Effector memory CD8-positive, alpha-beta T cell (primary cell): ENCODE measurements around the gene PRSS22.

Experiments used
- ATAC-seq: fragments of 150-1000 bp; cut with Tn5 transposase; replicated peaks from 2 replicates; pipeline ENCODE4 v1.10.0; 2021; ENCODE audit warnings: mild to moderate bottlenecking, moderate library complexity
- DNase-seq, 3 experiments: peaks; one replicate each; pipeline ENCODE4 v3.0.0; 2021
- H3K27ac Mint-ChIP-seq, 2 donors: one replicate each; pipeline ENCODE4 v1.8.0; 2022; ENCODE audit warnings: mild to moderate bottlenecking in 2 of 2, mixed read lengths in 2 of 2, moderate library complexity in 2 of 2
- H3K27me3 Mint-ChIP-seq, 2 donors: one replicate each; pipeline ENCODE4 v1.8.0; 2022; ENCODE audit warnings: mixed read lengths in 2 of 2
- H3K36me3 Mint-ChIP-seq: one replicate; pipeline ENCODE4 v1.8.0; 2022; ENCODE audit warnings: mild to moderate bottlenecking, moderate library complexity, mixed read lengths; ENCODE audit not compliant: insufficient read depth
- H3K4me1 Mint-ChIP-seq, 2 donors: one replicate each; pipeline ENCODE4 v1.8.0; 2022; ENCODE audit warnings: low read depth in 2 of 2, mixed read lengths in 2 of 2
- H3K4me3 Mint-ChIP-seq, 2 donors: one replicate each; pipeline ENCODE4 v1.8.0; 2022; ENCODE audit warnings: mild to moderate bottlenecking in 2 of 2, mixed read lengths in 2 of 2, moderate library complexity in 2 of 2
- H3K9me3 Mint-ChIP-seq, 2 donors: one replicate each; pipeline ENCODE4 v1.8.0; 2022; ENCODE audit warnings: mixed read lengths in 2 of 2

PRSS22 gene

DNA sequence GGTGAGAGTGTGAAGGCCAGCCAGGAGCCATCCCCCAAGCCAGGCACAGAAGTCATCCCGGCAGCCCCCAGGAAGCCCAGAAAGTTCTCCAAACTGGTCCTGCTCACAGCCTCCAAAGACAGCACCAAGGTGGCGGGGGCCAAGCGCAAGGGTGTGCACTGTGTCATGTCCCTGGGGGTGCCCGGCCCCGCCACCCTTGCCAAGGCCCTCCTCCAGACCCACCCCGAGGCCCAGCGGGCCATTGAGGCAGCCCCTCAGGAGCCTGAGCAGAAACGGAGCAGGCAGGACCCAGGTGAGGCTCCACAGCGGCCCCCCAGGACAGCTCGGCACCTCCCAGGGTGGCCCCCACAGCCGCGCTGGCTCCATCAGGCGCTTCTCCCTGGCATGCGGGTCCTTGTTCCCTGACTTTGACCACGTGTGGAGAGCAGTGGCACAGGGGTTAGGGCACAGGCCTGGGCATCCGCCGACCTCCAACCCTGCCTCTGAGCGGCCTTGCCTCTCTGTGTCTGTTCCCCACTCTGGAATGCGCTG lies 38.6 kb upstream of the PRSS22 start:
- Mint-ChIP-seq H3K36me3 (peaks cover 5% of the 10 kb centered on the region), H3K4me3 (no peak overlapping the region), H3K27ac (peak overlapping the region in 1 of 2 donors; percentile 53), H3K4me1 (no peaks in the 10 kb centered on the region), H3K9me3 (no peaks in the 10 kb centered on the region), H3K27me3 (no peaks in the 10 kb centered on the region)
- DNase-seq (no peak), ATAC-seq (no peak)

DNA sequence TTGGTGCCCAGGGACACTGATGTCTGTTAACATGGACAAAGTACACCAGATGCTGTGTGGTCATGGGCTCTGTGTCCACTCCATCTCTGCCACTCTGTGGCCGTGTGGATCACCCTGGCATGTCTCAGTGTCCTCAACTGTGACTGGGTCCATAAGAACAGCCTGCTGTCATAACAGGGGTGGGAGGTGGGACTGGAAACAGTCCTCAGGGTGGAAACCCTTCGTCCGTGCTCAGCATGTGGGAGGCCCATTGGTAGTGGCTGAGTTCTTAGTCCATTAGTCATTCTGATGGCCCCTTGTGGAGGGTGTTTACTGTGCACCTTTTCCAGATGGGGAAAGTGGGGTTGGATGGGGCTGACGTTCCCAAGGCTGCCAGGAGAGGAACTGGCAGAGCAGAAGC lies 37.8 kb upstream of the PRSS22 start:
- H3K9me3 Mint-ChIP-seq: no peaks in the 10 kb centered on the region
- no peak overlapping the region for H3K4me3 Mint-ChIP-seq
- H3K36me3 Mint-ChIP-seq: peaks cover 5% of the 10 kb centered on the region

DNA sequence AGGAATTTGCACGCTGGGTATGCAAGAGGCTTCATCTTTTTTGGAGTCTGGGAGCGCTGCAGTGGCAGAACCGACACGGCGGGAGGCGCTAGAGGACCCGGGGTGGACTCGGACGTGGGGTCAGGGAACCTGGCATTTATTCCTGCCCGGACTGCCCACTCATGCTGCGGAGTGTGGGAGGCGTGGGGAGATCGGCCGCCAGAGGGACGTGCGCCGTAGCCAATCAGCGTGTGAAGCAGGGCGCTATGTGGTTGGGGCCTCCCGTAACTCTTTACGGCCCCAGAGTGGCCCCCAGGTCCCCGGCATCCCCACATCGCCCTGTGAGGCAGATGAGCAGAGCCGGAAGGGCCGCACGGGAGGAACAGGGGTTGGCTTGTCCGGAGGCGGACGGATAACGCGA lies 36.3 kb upstream of the PRSS22 start:
- DNase-seq (no peak), ATAC-seq (no peak)
- Mint-ChIP-seq H3K4me3 (no peak overlapping the region), H3K4me1 (no peaks in the 10 kb centered on the region), H3K36me3 (peaks cover 2% of the 10 kb centered on the region), H3K9me3 (no peaks in the 10 kb centered on the region), H3K27me3 (no peaks in the 10 kb centered on the region), H3K27ac (no peak overlapping the region)

More for the DNA sequence above, 37.8 kb upstream of the PRSS22 start:
- Mint-ChIP-seq H3K27ac (no peak overlapping the region), H3K27me3 (no peaks in the 10 kb centered on the region), H3K4me1 (no peaks in the 10 kb centered on the region)
- ATAC-seq: no peak
- DNase-seq: no peak

DNA sequence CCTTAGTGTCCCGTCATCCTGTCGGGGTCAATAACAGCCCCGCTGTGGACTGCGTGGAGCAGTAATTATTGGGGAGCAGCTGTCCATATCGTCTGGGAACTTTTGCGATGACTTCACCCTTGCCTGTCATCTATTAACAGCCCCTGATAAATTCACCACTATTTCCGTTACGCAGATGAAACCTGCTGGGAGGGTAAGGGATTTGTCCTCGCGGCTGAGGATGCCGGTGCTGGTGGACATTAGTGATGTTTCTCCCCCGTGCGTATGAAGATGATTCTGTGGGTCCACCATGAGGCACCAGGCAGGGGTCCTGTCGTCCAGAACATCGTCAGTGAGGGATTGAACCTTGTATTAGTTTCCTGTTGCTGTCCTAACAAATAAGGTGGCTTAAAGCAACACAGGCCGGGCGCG lies 26.1 kb upstream of the PRSS22 start:
- peak overlapping the region; percentile 63 to 95 for H3K27ac Mint-ChIP-seq
- no peaks in the 10 kb centered on the region for H3K9me3 Mint-ChIP-seq
- peaks cover 10 to 17% of the 10 kb centered on the region in 2 donors for H3K4me1 Mint-ChIP-seq
- peak overlapping the region; percentile 91 for H3K4me3 Mint-ChIP-seq
- ATAC-seq (no peak), DNase-seq (no peak)
- H3K27me3 Mint-ChIP-seq: no peaks in the 10 kb centered on the region
- peaks cover 18% of the 10 kb centered on the region for H3K36me3 Mint-ChIP-seq

DNA sequence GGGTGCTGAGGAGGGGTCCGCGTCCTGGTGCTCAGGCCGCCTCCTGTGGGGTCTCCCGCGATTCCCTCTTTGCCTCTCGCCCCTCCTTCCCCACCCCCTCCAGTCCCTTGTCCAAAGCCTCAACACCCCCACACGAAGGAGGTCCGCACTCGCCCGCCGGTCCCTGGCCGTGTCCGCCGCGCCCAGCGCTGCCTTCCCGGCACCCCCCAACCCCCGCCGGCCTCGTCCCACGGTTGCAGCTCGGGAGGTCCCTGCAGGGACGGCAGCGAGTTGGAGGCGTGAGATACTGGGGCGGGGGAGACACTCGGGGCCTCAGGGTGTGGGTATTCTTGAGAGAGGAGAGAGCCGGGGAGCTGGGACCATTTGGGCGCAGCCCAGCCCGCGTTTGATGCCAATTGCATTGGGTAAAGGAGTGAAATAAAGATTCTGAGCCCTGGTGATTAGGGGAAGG lies 25.5 kb upstream of the PRSS22 start:
- no peak for ATAC-seq
- Mint-ChIP-seq H3K27me3 (no peaks in the 10 kb centered on the region), H3K4me1 (peaks cover 10 to 17% of the 10 kb centered on the region in 2 donors), H3K36me3 (peaks cover 18% of the 10 kb centered on the region), H3K9me3 (no peaks in the 10 kb centered on the region), H3K4me3 (peak overlapping the region; percentile 91), H3K27ac (peak overlapping the region; percentile 94 to 95)
- DNase-seq: no peak

DNA sequence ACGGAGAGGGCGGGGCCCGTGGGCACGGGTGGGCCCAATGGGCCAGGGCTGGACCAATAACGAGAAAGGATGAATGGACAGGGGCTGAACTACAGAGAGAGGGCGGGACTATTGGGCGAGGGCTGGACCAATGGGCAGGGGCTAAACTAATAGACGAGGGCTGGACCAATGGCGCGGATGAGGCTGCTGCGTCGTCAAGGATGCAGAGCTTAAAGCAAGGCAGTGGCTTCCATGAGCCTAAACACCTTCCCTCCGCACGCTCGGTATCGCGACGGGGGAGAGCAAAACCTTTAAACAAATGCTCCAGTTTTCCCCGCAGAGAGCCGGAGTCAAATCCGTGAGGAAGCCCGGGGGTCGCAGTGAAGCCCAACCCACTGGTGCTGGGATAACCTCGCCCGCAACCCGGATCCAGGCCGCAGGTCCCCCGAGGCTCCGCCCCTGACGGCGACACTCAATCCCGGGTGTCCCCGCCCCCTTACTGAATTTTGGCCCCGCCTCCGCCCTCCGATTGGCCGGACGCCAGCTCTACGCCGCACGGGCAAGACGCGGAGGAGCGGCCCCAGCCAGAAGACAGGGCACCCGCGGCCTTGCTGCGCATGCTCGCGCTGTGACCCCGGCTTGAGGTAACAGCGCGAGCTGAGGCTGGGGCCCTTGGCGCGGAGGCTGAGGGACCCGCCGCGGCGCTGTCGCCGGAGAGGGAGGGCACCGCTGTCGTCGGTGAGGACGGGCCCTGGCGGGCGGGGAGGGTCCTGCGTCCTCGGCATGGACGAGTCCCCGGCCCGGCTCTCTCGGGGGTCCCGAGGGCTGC lies 24.9 kb upstream of the PRSS22 start, which contains the start of gene FLYWCH2:
Gene FLYWCH2 (plus strand): TSS at position 566 of the 808 bp plus-strand sequence. CDS start 13,235 bp downstream, outside the sequence.
- H3K4me1 Mint-ChIP-seq: peaks cover 10 to 17% of the 10 kb centered on the region in 2 donors
- H3K27ac Mint-ChIP-seq: peak within 1 kb of the TSS; percentile 94 to 95
- ATAC-seq (peak; percentile 88), DNase-seq (peak; percentile 100)
- H3K36me3 Mint-ChIP-seq: peaks cover 18% of the 10 kb centered on the region
- no peaks in the 10 kb centered on the region for H3K27me3 Mint-ChIP-seq
- no peaks in the 10 kb centered on the region for H3K9me3 Mint-ChIP-seq
- peak within 1 kb of the TSS; percentile 91 for H3K4me3 Mint-ChIP-seq

DNA sequence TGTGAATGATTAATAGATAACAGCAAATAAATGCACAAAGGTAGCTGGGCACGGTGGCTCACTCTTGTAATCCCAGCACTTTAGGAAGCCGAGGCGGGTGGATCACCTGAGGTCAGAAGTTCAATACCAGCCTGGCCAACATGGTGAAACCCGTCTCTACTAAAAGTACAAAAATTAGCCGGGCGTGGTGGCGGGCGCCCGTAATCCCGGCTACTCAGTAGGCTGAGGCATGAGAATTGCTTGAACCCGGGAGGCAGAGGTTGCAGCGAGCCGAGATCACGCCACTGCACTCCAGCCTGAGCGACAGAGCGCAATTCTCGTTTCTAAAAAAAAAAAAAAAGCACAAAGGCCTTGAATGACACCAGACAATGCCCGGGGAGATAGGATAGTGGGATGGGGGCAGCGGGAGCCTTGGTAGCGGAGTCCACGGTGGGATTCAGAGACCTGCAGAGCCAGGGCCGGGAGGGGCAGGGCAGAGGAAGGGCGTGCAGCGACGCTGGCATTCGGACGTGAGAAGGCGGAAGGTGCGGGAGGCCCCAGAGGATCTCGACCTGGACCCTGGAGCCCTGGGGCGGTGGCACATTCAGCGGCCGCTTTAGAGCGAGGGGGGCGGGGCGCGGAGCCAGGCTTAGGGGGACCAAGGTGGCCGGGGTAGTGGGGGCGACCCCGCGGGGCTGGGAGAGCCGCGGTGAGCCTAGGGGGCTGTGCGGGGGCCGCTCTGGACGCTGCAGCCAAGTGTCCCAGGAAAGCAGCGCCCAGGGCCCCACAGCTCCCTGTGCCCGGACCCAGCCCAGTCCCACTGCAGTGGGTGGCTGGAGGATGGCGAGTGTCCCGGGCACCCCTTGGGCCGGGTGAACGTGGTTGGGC lies 24.0 kb upstream of the PRSS22 start:
- no peaks in the 10 kb centered on the region for H3K9me3 Mint-ChIP-seq
- ATAC-seq (no peak), DNase-seq (peak in 2 of 3 experiments; percentile 13 to 25)
- peak overlapping the region; percentile 94 to 95 for H3K27ac Mint-ChIP-seq
- no peaks in the 10 kb centered on the region for H3K27me3 Mint-ChIP-seq
- peaks cover 18% of the 10 kb centered on the region for H3K36me3 Mint-ChIP-seq
- peak overlapping the region; percentile 91 for H3K4me3 Mint-ChIP-seq
- peaks cover 10 to 17% of the 10 kb centered on the region in 2 donors for H3K4me1 Mint-ChIP-seq

DNA sequence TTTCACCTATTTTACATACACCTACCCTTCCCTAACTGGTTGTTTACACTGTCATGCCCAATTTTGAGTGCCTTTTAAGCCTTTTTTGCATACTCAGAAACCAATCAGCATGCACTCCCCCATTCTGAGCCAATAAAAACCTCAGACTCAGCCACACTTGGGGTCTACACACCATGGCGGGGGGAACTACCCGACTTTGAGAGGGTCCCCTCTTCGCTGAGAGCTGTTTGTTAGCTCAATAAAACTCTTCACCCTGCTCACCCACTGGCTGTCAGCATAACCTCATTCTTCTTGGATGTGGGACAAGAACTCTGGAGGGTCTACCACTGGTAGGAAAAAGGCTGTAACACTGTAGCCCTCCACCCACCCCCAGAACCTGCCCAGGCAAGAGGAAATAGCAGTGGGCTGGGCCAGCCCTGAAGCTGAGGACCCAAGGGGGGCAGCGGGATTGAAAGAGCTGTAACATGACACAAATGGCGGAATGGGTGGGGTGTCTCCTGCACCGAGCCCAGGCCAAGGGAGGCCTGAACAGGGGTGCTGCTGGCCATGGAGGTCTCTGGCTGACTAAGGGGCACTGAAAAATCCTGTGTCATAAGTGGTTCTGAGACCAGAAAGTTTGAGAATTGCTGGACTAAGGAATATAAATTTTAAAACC lies 22.0 kb upstream of the PRSS22 start:
- ATAC-seq (no peak), DNase-seq (no peak)
- no peak overlapping the region for H3K27ac Mint-ChIP-seq
- H3K4me3 Mint-ChIP-seq: no peak overlapping the region
- peaks cover 10 to 12% of the 10 kb centered on the region in 2 donors for H3K4me1 Mint-ChIP-seq
- no peaks in the 10 kb centered on the region for H3K27me3 Mint-ChIP-seq
- H3K9me3 Mint-ChIP-seq: no peaks in the 10 kb centered on the region
- peaks cover 20% of the 10 kb centered on the region for H3K36me3 Mint-ChIP-seq

DNA sequence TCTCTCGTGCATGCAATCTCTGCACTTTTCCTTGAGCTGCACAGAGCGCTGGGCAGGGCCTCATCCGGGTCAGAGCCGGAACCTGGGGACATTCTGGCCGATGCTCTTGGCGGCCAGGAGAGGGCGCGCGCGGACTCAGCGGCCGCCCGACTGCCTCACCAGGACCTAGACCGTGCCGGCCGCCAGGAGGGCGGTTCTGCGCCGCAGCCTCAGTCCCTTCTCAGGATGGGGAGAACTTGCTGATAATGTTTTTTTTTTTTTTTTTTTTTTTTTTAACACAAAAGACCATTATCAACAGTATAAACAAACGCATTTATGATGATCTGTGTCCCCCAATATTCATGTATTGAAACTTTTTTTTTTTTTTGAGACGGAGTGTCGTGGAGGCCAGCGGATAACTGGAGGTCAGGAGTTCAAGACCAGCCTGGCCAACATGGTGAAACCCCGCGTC lies 17.0 kb upstream of the PRSS22 start:
- DNase-seq (peak; percentile 39 to 60 (median 48)), ATAC-seq (peak; percentile 100)
- Mint-ChIP-seq H3K4me1 (no peaks in the 10 kb centered on the region), H3K36me3 (peaks cover 2% of the 10 kb centered on the region), H3K27ac (no peak overlapping the region), H3K27me3 (no peaks in the 10 kb centered on the region), H3K9me3 (no peaks in the 10 kb centered on the region), H3K4me3 (no peak overlapping the region)

DNA sequence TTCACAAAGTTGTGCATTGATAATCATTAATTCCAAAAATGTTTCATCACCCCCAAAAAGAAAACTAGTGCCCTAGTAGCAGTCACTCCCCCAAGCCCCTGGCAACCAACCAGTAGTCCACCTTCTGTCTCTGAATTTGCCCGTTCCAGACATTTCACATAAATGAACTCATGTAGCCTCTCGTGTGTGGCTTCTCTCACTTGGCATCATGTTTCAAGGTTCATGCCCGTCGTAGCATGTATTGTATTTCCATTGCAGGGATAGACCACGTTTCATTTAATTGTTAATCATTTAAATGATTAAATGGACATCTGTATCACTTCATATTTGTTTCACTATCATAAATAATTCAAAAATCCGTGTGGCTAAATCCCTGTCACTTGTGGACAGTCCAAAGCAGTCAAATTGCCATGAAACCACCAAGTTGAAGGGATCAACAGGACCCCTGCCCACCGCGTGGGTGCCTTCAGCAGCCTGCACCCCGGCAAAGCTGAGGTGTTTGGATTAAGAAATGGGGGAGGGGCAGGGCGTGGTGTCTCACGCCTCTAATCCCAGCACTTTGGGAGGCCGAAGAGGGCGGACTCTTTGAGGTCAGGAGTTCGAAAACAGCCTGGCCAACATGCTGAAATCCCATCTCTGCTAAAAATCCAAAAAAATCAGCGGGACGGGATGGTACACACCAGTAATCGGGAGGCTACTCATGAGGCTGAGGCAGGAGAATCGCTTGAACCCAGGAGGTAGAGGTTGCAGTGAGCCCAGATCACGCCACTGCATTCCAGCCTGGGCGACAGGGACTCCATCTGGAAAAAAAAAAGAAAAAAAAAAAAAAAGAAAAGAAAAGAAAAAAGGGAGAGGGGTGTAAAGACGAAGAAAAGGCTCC lies 16.3 kb upstream of the PRSS22 start:
- ATAC-seq: no peak
- Mint-ChIP-seq H3K4me1 (no peaks in the 10 kb centered on the region), H3K9me3 (no peaks in the 10 kb centered on the region), H3K27me3 (no peaks in the 10 kb centered on the region), H3K27ac (no peak overlapping the region), H3K36me3 (peaks cover 2% of the 10 kb centered on the region), H3K4me3 (no peak overlapping the region)
- DNase-seq: no peak

DNA sequence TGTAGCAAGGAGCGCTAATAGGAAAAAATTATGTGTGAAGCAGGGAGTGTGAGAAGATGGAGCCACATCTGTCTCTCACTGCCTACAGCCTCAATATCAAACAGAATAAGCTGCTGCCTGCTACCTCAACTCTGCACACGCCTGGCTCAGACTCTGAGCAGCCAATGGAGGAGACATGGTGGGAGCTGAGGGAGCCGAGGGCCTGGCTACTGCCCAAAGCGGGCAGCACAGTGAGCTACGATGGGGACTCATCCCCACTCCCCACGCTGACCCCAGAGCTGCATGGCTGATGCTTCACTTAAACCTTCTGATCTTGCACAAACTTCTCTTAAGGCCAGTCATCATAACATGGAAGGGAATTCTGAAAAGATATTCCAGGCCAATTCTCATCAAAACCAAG lies 14.0 kb upstream of the PRSS22 start:
- Mint-ChIP-seq H3K4me3 (no peak overlapping the region), H3K9me3 (no peaks in the 10 kb centered on the region), H3K4me1 (peaks cover 5 to 15% of the 10 kb centered on the region in 2 donors), H3K27ac (no peak overlapping the region), H3K36me3 (peaks cover 9% of the 10 kb centered on the region), H3K27me3 (no peaks in the 10 kb centered on the region)
- no peak for DNase-seq
- ATAC-seq: no peak
